AG09309 (cell line): ENCODE results near the gene NTM.

Experiments
- DNase-seq: peaks from one replicate; pipeline ENCODE4 v3.0.0-alpha.2; 2010; ENCODE audit warnings: low read depth
- H3K4me3 ChIP-seq: 2 replicates; pipeline ENCODE4 v1.5.1; 2011; ENCODE audit warnings: mild to moderate bottlenecking, low read depth, low read length, moderate library complexity; ENCODE audit not compliant: control insufficient read depth
- TF ChIP-seq, protein P1 (sequence below): IDR thresholded peaks from 2 replicates; pipeline ENCODE4 v1.5.1; 2011; ENCODE audit warnings: mild to moderate bottlenecking, low read depth, low read length, inconsistent platforms; ENCODE audit not compliant: insufficient read depth, control insufficient read depth; ENCODE audit errors: missing control alignments

NTM gene

DNA sequence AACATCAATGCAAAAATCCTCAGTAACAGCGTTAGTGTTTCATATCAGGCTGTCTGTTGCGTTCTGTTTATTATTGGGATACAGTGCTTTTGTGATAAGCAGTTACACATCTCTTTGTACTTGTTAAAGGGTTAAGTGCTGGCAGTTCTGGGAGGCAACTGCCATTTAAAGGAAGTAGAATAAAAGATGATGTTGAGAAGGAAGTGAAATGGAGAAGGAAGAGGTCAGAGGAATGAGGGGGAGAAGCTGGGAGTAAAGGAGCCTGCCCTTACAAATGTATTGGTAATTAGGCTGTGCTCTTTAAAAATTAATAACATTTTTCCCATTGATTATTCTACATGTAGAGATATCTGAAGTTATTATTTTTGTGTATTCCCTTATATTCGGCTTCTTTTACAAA is 674.7 kb downstream of the NTM start:
- no peak for DNase-seq
- TF ChIP-seq, protein P1, sequence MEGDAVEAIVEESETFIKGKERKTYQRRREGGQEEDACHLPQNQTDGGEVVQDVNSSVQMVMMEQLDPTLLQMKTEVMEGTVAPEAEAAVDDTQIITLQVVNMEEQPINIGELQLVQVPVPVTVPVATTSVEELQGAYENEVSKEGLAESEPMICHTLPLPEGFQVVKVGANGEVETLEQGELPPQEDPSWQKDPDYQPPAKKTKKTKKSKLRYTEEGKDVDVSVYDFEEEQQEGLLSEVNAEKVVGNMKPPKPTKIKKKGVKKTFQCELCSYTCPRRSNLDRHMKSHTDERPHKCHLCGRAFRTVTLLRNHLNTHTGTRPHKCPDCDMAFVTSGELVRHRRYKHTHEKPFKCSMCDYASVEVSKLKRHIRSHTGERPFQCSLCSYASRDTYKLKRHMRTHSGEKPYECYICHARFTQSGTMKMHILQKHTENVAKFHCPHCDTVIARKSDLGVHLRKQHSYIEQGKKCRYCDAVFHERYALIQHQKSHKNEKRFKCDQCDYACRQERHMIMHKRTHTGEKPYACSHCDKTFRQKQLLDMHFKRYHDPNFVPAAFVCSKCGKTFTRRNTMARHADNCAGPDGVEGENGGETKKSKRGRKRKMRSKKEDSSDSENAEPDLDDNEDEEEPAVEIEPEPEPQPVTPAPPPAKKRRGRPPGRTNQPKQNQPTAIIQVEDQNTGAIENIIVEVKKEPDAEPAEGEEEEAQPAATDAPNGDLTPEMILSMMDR = no peak
- no peak overlapping the region for H3K4me3 ChIP-seq

DNA sequence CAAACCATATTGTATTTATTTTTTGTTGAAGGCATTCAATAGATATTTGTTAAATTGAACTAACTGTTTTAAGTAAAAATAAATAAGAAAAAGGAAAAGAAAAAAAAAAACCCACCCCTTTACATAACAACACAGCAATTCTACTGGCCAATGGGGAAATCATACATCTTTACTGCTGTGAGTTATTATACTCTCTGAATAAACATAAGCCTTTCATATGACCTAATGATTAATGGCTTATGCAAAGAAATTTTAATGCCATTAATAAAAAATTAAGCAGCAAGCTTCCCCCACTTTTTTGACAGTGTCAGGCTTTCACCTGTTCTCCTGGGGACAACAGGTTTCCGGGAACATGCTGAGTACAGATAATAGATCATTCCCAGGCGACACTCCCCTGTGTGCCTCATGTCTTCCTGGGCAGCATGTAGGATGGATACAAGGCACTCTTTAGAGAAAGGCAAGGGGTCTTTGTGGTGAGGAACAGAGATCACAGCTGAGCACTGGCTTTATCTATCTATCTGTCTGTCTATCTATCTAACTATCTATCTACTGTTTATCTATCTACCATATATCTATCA is 676.0 kb downstream of the NTM start:
- no peak overlapping the region for H3K4me3 ChIP-seq
- no peak for DNase-seq
- TF ChIP-seq, protein P1 = no peak

DNA sequence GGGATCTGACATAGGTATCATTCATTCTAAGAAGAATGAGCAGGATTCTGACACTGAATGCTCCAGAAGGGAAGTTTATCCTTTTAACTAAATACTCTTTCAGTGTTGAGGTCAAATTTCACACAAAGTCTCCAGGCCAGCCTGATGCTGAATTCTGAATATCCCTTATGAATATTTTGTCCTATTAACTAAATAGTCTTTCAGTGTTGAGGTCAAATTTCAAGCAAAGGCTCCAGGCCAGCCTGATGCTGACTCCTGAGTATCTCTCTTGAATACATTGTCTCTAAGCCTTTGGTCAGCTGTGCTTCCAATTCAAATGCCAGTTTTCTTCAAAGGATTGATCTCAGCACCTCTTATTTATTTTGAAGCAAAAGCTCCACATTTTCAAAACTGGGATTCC is 676.8 kb downstream of the NTM start:
- H3K4me3 ChIP-seq = no peak overlapping the region
- TF ChIP-seq, protein P1 = no peak

DNA sequence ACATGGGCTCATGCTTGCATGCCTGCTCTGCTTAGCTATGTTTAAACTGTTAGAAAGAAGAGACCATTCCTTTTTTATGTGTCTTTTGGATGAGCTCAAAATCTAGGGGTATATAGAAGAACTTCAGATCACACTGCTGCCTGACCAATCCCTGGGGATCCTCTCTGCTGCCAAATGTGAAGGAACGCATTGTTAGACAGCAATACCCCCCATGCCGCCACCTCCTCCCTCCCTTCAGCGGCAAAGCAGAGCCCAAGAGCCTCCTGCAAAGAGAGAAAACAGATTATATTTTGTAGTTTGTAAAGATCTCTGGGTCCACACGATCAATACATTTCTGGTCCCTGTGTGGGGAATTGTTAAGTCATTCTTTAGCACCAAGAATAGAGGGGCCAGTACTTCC is 677.6 kb downstream of the NTM start:
- no peak overlapping the region for H3K4me3 ChIP-seq
- DNase-seq = no peak

More for the DNA sequence above, 676.8 kb downstream of the NTM start:
- no peak for DNase-seq

DNA sequence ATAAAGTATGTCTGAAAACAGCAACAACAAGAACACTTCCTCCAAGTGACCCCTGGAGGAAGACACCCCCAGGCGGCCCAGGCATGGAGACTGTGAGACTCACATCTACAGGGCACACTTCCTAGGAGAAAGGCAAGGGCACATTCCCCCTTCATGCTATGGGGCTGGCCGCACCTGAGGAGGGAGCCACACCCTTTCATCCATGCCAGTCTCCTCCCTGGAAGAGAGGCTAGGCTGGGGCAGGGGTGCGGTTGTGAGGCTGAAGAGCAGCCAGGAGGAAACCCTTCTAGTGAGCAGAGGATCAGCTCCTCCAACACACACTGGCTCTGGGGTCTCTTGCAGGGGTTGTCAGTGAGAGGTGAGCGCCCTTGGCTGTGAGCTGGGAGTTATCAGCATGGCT is 678.8 kb downstream of the NTM start:
- TF ChIP-seq, protein P1 = no peak
- no peak overlapping the region for H3K4me3 ChIP-seq
- DNase-seq = no peak

More for the DNA sequence above, 677.6 kb downstream of the NTM start:
- TF ChIP-seq, protein P1 = no peak

DNA sequence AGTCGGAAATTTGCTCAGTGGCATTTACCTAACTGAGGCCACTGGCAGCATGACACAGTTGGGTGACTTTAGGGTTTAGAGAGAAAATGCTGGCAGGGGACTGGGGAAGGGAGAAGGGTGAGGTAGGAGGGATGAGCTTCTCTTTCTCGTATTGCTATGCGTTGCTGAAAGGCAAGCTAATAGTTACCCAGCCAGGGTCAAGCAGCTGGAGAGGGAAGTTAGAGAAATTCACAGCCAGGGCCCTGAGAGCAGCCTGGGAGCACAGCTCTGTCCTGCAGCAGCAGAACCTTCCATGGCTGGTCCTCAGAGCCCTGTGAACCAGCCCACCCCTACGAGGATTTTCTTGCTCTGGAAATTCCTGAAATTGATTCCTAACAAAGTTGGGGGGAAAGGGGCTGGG is 679.6 kb downstream of the NTM start:
- DNase-seq = no peak
- TF ChIP-seq, protein P1 = no peak
- H3K4me3 ChIP-seq = no peak overlapping the region

DNA sequence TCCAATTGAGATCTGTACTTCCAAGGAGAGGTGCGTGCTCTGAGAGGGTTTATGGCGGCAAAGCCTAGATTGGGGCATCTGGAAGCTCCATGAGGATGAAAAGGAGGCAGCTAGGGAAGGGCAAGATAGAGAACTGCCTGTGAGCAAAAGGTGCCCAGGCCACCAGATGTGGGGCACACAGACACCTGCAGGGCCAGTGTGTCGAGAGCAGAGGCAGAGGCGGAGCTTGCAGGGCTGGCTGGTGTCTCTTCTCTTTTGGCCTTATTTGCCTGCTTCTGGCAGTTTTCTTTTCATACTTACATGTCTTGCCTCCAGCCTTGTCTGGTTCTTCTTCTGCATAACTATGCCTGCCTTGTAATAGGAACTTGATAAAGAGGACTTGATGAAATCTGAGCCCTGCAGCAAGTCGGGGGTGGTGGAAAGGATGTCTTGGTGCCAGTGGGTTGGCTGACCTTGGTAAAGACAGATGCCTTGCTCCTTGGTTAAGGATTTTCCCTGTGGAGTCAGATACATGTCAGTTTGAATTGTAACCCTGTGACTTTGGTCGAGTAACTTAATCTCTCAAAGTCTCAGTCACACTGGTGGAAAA is 680.3 kb downstream of the NTM start:
- TF ChIP-seq, protein P1 = no peak
- no peak overlapping the region for H3K4me3 ChIP-seq
- no peak for DNase-seq
